ENCODE results near the gene CYP11A1. TPM values are rescaled to one million over a fixed set of nuclear protein-coding genes. Genes with fewer than 3 reads are reported as not detected.
"Not testable (repeated sequence)": the region's sequence is repeated elsewhere in the genome, so short reads cannot be mapped to it uniquely, and the experiment has no call there.

Gene CYP11A1
- polyA plus RNA-seq, 4 donors, result 0.54 to 2.7 (median 0.73) TPM

DNA sequence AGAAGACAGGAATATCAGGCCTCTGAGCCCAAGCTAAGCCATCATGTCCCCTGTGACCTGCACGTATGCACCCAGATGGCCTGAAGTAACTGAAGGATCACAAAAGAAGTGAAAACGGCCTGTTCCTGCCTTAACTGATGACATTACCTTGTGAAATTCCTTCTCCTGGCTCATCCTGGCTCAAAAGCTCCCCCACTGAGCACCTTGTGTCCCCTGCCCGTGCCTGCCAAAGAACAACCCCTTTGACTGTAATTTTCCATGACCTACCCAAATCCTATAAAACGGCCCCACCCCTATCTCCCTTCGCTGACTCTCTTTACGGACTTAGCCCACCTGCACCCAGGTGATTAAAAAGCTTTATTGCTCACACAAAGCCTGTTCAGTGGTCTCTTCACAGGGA, 8.1 kb downstream of the CYP11A1 start:
- H3K4me1 ChIP-seq (ENCODE audit: control insufficient read depth in 3 of 3, insufficient read depth in 2 of 3, low read depth in 1 of 3, low read length in 2 of 3); H3K36me3 ChIP-seq (ENCODE audit: control insufficient read depth in 3 of 3, insufficient read depth in 2 of 3, low read depth in 1 of 3, low read length in 3 of 3); H3K9me3 ChIP-seq (ENCODE audit: control insufficient read depth in 2 of 2, insufficient read depth in 1 of 2, low read depth in 1 of 2, low read length in 1 of 2); H3K27ac ChIP-seq (ENCODE audit: low read depth in 1 of 3, low read length in 2 of 3); FAIRE-seq; H3K27me3 ChIP-seq (ENCODE audit: control insufficient read depth in 3 of 3, insufficient read depth in 3 of 3, low read length in 3 of 3); DNase-seq; H3K4me3 ChIP-seq (ENCODE audit: low read depth in 1 of 3, low read length in 3 of 3): not testable (repeated sequence)
- 40 to 57% (median 45%) methylated on average over 6 of the region's 6 CpGs for whole genome bisulfite sequencing, 3 donors

DNA sequence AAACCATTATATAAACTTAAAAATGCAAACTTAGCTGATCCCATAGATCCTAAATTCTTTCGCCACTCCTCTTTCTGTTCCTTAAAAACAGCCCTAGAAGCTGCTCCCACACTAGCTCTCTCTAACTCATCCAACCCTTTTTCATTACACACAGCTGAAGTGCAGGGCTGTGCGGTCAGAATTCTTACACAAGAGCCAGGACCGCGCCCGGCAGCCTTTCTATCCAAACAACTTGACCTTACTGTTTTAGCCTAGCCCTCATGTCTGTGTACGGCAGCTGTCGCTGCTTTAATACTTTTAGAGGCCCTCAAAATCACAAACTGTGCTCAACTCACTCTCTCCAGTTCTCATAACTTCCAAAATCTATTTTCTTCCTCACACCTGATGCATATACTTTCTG, 9.9 kb downstream of the CYP11A1 start:
- H3K27ac ChIP-seq (ENCODE audit: low read depth in 1 of 3, low read length in 2 of 3); H3K4me1 ChIP-seq (ENCODE audit: control insufficient read depth in 3 of 3, insufficient read depth in 2 of 3, low read depth in 1 of 3, low read length in 2 of 3); H3K27me3 ChIP-seq (ENCODE audit: control insufficient read depth in 3 of 3, insufficient read depth in 3 of 3, low read length in 3 of 3); H3K4me3 ChIP-seq (ENCODE audit: low read depth in 1 of 3, low read length in 3 of 3); H3K36me3 ChIP-seq (ENCODE audit: control insufficient read depth in 3 of 3, insufficient read depth in 2 of 3, low read depth in 1 of 3, low read length in 3 of 3); FAIRE-seq; H3K9me3 ChIP-seq (ENCODE audit: control insufficient read depth in 2 of 2, insufficient read depth in 1 of 2, low read depth in 1 of 2, low read length in 1 of 2); DNase-seq: not testable (repeated sequence)
- 69 to 87% (median 79%) methylated on average over 7 of the region's 7 CpGs for WGBS, 3 donors

GRCh38 chr15:74356050-74356449, 11.4 kb downstream of the CYP11A1 start:
- H3K36me3 ChIP-seq (ENCODE audit: control insufficient read depth in 3 of 3, insufficient read depth in 2 of 3, low read depth in 1 of 3, low read length in 3 of 3); H3K4me1 ChIP-seq (ENCODE audit: control insufficient read depth in 3 of 3, insufficient read depth in 2 of 3, low read depth in 1 of 3, low read length in 2 of 3); H3K27ac ChIP-seq (ENCODE audit: low read depth in 1 of 3, low read length in 2 of 3); H3K4me3 ChIP-seq (ENCODE audit: low read depth in 1 of 3, low read length in 3 of 3); H3K27me3 ChIP-seq (ENCODE audit: control insufficient read depth in 3 of 3, insufficient read depth in 3 of 3, low read length in 3 of 3); FAIRE-seq; H3K9me3 ChIP-seq (ENCODE audit: control insufficient read depth in 2 of 2, insufficient read depth in 1 of 2, low read depth in 1 of 2, low read length in 1 of 2); DNase-seq: not testable (repeated sequence)
- WGBS, 3 donors, result 81 to 88% (median 83%) methylated on average over 6 of the region's 6 CpGs

DNA sequence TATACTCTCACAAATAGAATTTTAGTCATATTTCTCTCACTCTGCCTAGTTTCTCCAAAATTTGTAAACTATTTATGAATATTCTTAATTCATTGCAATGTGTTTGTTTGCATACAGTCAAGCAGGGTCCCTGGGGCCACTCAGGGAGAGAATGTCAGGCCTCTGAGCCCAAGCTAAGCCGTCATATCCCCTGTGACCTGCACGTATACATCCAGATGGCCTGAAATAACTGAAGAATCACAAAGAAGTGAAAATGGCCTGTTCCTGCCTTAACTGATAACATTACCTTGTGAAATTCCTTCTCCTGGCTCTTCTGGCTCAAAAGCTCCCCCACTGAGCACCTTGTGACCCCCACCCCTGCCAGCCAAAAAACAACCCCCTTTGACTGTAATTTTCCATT, 13.5 kb downstream of the CYP11A1 start:
- WGBS, 3 donors, result 67 to 84% (median 77%) methylated on average over 2 of the region's 2 CpGs
- FAIRE-seq, DNase-seq: not testable (repeated sequence)

GRCh38 chr15:74352393-74352910, 15.0 kb downstream of the CYP11A1 start:
- DNase-seq, result no peak
- Histone ChIP-seq H3K27ac (ENCODE audit: low read depth in 1 of 3, low read length in 2 of 3) (no peak overlapping the region), H3K36me3 (ENCODE audit: control insufficient read depth in 3 of 3, insufficient read depth in 2 of 3, low read depth in 1 of 3, low read length in 3 of 3) (no peaks in the 10 kb centered on the region), H3K9me3 (ENCODE audit: control insufficient read depth in 2 of 2, insufficient read depth in 1 of 2, low read depth in 1 of 2, low read length in 1 of 2) (peaks cover 0 to 5% of the 10 kb centered on the region in 2 donors), H3K4me1 (ENCODE audit: control insufficient read depth in 3 of 3, insufficient read depth in 2 of 3, low read depth in 1 of 3, low read length in 2 of 3) (no peaks in the 10 kb centered on the region), H3K4me3 (ENCODE audit: low read depth in 1 of 3, low read length in 3 of 3) (no peak overlapping the region), H3K27me3 (ENCODE audit: control insufficient read depth in 3 of 3, insufficient read depth in 3 of 3, low read length in 3 of 3) (peaks cover 0 to 5% (median 0%) of the 10 kb centered on the region in 3 donors)
- 53 to 79% (median 64%) methylated on average over 3 of the region's 3 CpGs for WGBS, 3 donors
- FAIRE-seq, result no peak

More for the DNA sequence above, 13.5 kb downstream of the CYP11A1 start:
- H3K4me3 ChIP-seq (ENCODE audit: low read depth in 1 of 3, low read length in 3 of 3); H3K27ac ChIP-seq (ENCODE audit: low read depth in 1 of 3, low read length in 2 of 3); H3K9me3 ChIP-seq (ENCODE audit: control insufficient read depth in 2 of 2, insufficient read depth in 1 of 2, low read depth in 1 of 2, low read length in 1 of 2); H3K36me3 ChIP-seq (ENCODE audit: control insufficient read depth in 3 of 3, insufficient read depth in 2 of 3, low read depth in 1 of 3, low read length in 3 of 3); H3K27me3 ChIP-seq (ENCODE audit: control insufficient read depth in 3 of 3, insufficient read depth in 3 of 3, low read length in 3 of 3); H3K4me1 ChIP-seq (ENCODE audit: control insufficient read depth in 3 of 3, insufficient read depth in 2 of 3, low read depth in 1 of 3, low read length in 2 of 3): not testable (repeated sequence)

- Histone ChIP-seq H3K36me3 (ENCODE audit: control insufficient read depth in 3 of 3, insufficient read depth in 2 of 3, low read depth in 1 of 3, low read length in 3 of 3) (no peaks in the 10 kb centered on the region), H3K4me1 (ENCODE audit: control insufficient read depth in 3 of 3, insufficient read depth in 2 of 3, low read depth in 1 of 3, low read length in 2 of 3) (no peaks in the 10 kb centered on the region), H3K4me3 (ENCODE audit: low read depth in 1 of 3, low read length in 3 of 3) (no peak overlapping the region), H3K27ac (ENCODE audit: low read depth in 1 of 3, low read length in 2 of 3) (no peak overlapping the region), H3K27me3 (ENCODE audit: control insufficient read depth in 3 of 3, insufficient read depth in 3 of 3, low read length in 3 of 3) (peaks cover 0 to 5% (median 0%) of the 10 kb centered on the region in 3 donors), H3K9me3 (ENCODE audit: control insufficient read depth in 2 of 2, insufficient read depth in 1 of 2, low read depth in 1 of 2, low read length in 1 of 2) (peaks cover 0 to 5% of the 10 kb centered on the region in 2 donors)
- no peak for FAIRE-seq
- 36 to 44% (median 37%) methylated on average over 3 of the region's 3 CpGs for WGBS, 3 donors
- no peak for DNase-seq
Measured at GRCh38 chr15:74351670-74352069, 15.8 kb downstream of the CYP11A1 start.

- FAIRE-seq (no peak), DNase-seq (no peak)
- Histone ChIP-seq H3K36me3 (ENCODE audit: control insufficient read depth in 3 of 3, insufficient read depth in 2 of 3, low read depth in 1 of 3, low read length in 3 of 3) (no peaks in the 10 kb centered on the region), H3K9me3 (ENCODE audit: control insufficient read depth in 2 of 2, insufficient read depth in 1 of 2, low read depth in 1 of 2, low read length in 1 of 2) (peaks cover 0 to 5% of the 10 kb centered on the region in 2 donors), H3K4me3 (ENCODE audit: low read depth in 1 of 3, low read length in 3 of 3) (no peak overlapping the region), H3K4me1 (ENCODE audit: control insufficient read depth in 3 of 3, insufficient read depth in 2 of 3, low read depth in 1 of 3, low read length in 2 of 3) (no peaks in the 10 kb centered on the region), H3K27me3 (ENCODE audit: control insufficient read depth in 3 of 3, insufficient read depth in 3 of 3, low read length in 3 of 3) (peaks cover 0 to 5% (median 0%) of the 10 kb centered on the region in 3 donors), H3K27ac (ENCODE audit: low read depth in 1 of 3, low read length in 2 of 3) (no peak overlapping the region)
- 62 to 67% (median 63%) methylated on average over 14 of the region's 14 CpGs for WGBS, 3 donors
Measured at GRCh38 chr15:74350295-74351275, 16.9 kb downstream of the CYP11A1 start.

DNA sequence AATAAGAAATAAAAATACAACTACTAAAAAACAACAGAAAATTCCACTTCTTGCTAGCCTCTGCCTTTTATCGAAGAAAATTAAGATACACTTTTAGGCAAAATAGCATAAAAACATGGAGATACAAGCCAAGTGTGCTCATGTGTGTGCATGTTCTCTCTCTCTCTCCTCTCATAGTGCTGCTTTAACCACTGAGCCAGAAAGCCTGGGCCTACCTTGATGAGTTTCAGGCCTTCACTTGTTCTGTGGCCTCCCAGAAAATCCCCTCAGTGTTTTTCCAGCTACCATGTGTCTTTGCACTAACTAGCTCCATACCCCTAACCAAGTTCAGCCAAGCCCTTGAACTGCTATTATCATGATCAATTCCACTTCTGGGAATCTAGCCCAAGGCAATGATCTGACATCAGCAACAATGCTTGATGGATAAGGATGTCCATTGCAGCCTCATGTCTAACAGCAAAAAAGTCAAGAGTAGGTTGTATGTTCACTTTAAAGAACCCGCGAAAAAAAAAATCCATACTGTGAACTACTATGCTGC, 18.1 kb downstream of the CYP11A1 start:
- no peak for FAIRE-seq

More for the DNA sequence above, 18.1 kb downstream of the CYP11A1 start:
- Histone ChIP-seq H3K9me3 (ENCODE audit: control insufficient read depth in 2 of 2, insufficient read depth in 1 of 2, low read depth in 1 of 2, low read length in 1 of 2) (peaks cover 0 to 5% of the 10 kb centered on the region in 2 donors), H3K4me1 (ENCODE audit: control insufficient read depth in 3 of 3, insufficient read depth in 2 of 3, low read depth in 1 of 3, low read length in 2 of 3) (no peaks in the 10 kb centered on the region), H3K36me3 (ENCODE audit: control insufficient read depth in 3 of 3, insufficient read depth in 2 of 3, low read depth in 1 of 3, low read length in 3 of 3) (no peaks in the 10 kb centered on the region), H3K27me3 (ENCODE audit: control insufficient read depth in 3 of 3, insufficient read depth in 3 of 3, low read length in 3 of 3) (peaks cover 0 to 5% (median 0%) of the 10 kb centered on the region in 3 donors), H3K27ac (ENCODE audit: low read depth in 1 of 3, low read length in 2 of 3) (no peak overlapping the region), H3K4me3 (ENCODE audit: low read depth in 1 of 3, low read length in 3 of 3) (no peak overlapping the region)
- DNase-seq, result no peak
- 93 to 99% (median 95%) methylated on average over 3 of the region's 3 CpGs for WGBS, 3 donors
